Measurements from ENCODE around the gene TLE1.
A peak's percentile ranks its signal among the peaks of the same experiment; 100 is the strongest.
"Not testable (repeated sequence)": the region's sequence is repeated elsewhere in the genome, so short reads cannot be mapped to it uniquely, and the experiment has no call there.

TLE1 gene

DNA sequence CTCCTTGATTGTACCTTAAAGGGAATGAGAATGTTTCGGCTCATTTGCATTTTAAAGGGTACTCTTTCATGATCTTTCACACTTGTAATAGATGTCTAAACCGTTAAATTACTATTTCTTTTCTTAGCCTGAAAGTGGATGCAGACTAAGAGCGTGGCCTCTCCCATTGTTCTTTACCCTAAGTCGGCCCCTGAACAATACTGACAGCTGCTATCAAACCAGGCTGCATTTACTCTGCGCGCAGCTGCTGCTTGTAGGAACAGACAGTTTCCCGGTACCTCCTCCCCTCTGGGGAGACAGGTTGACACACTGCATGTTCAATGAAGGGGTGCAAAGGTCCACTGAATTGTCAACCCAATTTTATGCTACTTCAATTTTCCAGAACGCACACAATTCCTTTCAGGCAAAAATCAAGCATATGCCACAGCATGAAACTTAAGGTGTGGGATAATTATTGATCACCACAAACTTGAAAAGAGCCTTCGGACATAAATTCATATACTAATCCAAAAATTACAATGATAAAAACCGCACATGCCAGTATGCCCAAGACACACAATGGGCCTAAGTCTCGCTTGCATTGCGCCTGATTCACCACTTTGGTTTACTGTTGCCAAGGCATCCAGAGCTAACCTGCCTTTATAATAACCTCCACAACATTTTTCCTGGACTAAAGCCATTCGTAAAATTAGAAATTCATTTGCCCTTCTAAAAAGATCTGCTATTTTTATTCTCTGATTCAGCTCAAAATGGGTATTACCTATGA is 39.7 kb downstream of the TLE1 start:
- Mint-ChIP-seq H3K27me3 (no peaks in the 10 kb centered on the region), H3K4me3 (no peak overlapping the region), H3K27ac (no peak overlapping the region), H3K9me3 (no peaks in the 10 kb centered on the region), H3K36me3 (peaks cover 45% of the 10 kb centered on the region), H3K4me1 (peaks cover 50% of the 10 kb centered on the region)
- ATAC-seq: no peak

DNA sequence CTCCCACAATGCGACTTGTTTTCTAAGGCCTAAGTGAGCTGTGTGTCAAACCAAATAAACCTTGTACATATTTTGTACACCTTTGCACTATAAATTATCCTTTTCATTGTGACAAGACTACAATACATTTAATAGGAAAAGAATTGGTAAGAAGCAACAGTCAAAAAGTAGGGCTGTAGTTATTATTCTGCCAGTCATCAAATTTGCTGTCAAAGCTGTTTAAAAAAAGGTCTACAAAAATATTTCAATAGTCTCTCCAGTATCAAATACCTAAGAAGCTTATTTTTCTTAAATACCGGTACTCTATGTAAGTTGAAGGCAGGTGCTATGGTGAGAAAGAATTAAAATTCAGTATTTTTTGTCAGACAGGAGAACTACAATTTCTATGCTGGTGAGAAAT is 40.5 kb downstream of the TLE1 start:
- H3K4me3 Mint-ChIP-seq: no peak overlapping the region
- H3K36me3 Mint-ChIP-seq: peaks cover 52% of the 10 kb centered on the region
- ATAC-seq: no peak
- no peaks in the 10 kb centered on the region for H3K9me3 Mint-ChIP-seq
- H3K27me3 Mint-ChIP-seq: no peaks in the 10 kb centered on the region
- H3K4me1 Mint-ChIP-seq: peaks cover 42% of the 10 kb centered on the region
- no peak overlapping the region for H3K27ac Mint-ChIP-seq

DNA sequence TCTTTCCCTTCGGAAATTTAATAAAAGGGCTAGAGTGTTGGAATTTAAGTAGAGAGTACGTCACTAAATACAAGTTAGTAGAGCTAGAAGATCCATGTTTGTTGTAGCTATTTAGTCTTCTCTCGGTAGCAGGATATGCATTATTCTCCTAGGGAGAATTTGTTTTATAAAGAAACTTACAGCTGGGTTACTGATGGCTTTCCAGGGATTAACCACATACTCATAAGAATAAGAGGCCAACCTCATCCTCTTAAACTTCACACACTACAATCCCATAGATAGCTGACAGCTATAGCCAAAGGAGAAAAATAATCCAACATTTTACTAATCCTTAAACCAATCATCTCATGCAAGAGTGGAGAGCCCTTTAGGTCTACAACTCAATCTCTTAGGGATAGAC is 43.0 kb downstream of the TLE1 start:
- H3K9me3 Mint-ChIP-seq: no peaks in the 10 kb centered on the region

DNA sequence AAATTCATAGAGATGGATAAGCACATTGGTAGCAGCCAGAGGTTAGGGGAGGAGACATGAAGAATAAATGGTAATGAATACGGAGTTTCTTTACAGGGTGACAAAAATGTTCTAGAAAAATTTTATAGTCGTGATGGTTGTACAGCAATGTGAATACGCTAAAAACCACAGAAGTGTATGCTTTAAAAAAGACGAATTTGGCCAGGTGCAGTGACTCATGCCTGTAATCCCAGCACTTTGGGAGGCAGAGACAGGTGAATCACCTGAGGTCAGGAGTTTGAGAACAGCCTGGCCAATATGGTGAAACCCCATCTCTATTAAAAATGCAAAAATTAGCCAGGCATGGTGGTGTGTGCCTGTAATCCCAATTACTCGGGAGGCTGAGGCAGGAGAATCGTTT is 44.8 kb downstream of the TLE1 start:
- not testable (repeated sequence) for ATAC-seq, H3K9me3 Mint-ChIP-seq, H3K27ac Mint-ChIP-seq, H3K27me3 Mint-ChIP-seq, H3K4me3 Mint-ChIP-seq
- Mint-ChIP-seq H3K4me1 (peaks cover 14% of the 10 kb centered on the region), H3K36me3 (peaks cover 49% of the 10 kb centered on the region)

More for the DNA sequence above, 43.0 kb downstream of the TLE1 start:
- no peak overlapping the region for H3K27ac Mint-ChIP-seq
- peaks cover 59% of the 10 kb centered on the region for H3K36me3 Mint-ChIP-seq
- H3K4me1 Mint-ChIP-seq: peaks cover 20% of the 10 kb centered on the region
- no peak for ATAC-seq
- no peak overlapping the region for H3K4me3 Mint-ChIP-seq
- H3K27me3 Mint-ChIP-seq: no peaks in the 10 kb centered on the region

DNA sequence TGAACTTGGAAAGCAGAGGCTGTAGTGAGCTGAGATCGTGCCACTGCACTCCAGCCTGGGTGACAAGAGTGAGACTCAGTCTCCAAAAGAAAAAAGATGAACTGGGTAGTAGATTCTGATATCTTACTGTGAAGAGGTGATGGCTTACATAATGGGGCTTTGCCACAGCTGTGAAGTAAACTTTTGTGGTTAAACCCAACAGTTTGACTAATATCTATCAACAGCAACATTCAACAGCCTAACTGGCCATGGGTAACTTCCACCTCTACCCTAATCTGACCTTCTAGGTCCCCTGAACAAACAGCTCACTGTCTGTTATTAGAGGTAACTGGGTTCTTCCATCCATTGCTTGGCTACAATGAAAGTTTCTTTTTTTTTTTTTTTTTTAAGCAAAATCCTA is 52.1 kb downstream of the TLE1 start:
- Mint-ChIP-seq H3K27me3 (no peaks in the 10 kb centered on the region), H3K4me1 (peaks cover 37% of the 10 kb centered on the region), H3K4me3 (no peak overlapping the region), H3K27ac (no peak overlapping the region), H3K9me3 (no peaks in the 10 kb centered on the region), H3K36me3 (peaks cover 32% of the 10 kb centered on the region)
- peak; percentile 74 for ATAC-seq

DNA sequence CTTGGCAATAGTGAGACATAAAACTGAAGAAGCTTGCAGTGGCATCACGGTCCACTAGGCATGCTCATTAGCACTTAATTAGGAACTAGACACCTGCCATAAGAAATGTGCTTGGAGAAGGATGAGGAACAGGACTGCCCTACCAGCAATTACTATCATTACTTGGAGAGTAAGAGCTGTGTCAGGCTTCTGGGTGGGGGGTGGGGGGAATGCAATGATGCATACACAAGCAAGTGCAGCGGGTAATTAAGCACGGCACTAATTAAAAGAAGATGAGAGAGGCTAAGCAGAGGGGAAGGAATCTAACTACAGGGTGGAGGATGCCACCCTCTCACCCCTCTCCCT is 53.1 kb downstream of the TLE1 start:
- no peak overlapping the region for H3K27ac Mint-ChIP-seq
- H3K27me3 Mint-ChIP-seq: no peaks in the 10 kb centered on the region
- H3K9me3 Mint-ChIP-seq: no peaks in the 10 kb centered on the region
- H3K4me1 Mint-ChIP-seq: peaks cover 45% of the 10 kb centered on the region
- H3K36me3 Mint-ChIP-seq: peaks cover 34% of the 10 kb centered on the region
- ATAC-seq: no peak
- no peak overlapping the region for H3K4me3 Mint-ChIP-seq

DNA sequence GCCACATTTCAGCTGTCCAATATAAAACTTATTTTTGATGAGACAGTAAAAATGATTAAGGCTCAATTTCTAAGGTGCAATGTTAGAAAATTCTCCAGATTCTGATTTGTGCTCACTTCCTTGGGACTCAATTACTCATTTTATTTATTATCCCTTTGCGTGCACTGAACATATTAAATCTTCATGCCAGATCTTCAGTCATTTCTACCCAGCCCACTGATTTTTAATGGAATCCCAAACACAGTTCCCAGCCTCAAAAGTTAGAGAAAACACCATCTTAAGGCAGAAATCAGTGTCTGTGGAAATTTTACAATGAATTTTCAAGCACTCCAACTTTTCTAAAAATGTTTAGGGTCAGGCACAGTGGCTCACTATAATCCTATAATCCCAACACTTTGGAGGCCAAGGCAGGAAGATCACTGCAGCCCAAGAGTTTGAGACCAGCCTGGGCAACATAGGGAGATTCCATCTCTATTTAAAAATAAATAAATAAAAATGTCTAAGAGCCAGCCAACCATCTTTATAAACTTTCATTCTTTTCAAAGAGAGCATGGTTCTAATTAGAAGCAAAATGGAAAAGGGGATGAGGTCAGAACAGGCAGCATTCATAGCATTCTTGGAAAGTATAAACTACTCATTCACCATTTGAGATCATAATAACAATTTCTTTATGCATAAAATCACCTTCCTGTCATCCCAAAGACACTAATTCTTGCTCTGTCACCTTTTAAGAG is 53.7 kb downstream of the TLE1 start:
- ATAC-seq: no peak
- peaks cover 31% of the 10 kb centered on the region for H3K36me3 Mint-ChIP-seq
- no peaks in the 10 kb centered on the region for H3K9me3 Mint-ChIP-seq
- no peak overlapping the region for H3K4me3 Mint-ChIP-seq
- H3K27ac Mint-ChIP-seq: no peak overlapping the region
- peaks cover 45% of the 10 kb centered on the region for H3K4me1 Mint-ChIP-seq
- no peaks in the 10 kb centered on the region for H3K27me3 Mint-ChIP-seq

DNA sequence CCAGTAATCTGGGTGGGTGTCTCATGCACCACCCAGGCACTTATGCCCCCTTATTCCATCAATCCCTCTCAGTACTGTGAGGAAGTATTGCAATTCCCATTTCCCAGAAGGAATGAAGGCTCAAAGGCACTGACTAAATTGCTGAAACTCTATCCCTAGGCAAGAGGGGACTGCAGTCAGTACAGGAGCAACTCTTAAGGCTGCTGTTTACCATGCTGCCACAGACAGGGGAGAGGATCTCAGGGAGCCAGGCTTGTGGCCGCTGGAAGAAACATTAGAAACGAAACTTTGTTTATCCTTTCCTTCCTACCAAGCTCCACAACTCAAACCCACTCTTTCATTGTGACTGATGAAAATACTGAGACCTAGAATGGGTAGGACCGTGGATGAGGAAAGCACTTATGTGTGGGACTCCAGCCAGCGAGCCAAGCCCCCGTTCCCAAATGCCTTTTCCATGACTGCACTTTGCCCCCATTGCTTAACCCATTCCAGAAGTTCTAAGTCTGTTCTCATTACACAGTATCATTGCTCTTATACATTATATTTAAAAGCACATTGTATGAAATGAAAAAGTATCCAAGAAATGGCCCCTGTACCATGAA is 54.3 kb downstream of the TLE1 start:
- ATAC-seq: no peak

DNA sequence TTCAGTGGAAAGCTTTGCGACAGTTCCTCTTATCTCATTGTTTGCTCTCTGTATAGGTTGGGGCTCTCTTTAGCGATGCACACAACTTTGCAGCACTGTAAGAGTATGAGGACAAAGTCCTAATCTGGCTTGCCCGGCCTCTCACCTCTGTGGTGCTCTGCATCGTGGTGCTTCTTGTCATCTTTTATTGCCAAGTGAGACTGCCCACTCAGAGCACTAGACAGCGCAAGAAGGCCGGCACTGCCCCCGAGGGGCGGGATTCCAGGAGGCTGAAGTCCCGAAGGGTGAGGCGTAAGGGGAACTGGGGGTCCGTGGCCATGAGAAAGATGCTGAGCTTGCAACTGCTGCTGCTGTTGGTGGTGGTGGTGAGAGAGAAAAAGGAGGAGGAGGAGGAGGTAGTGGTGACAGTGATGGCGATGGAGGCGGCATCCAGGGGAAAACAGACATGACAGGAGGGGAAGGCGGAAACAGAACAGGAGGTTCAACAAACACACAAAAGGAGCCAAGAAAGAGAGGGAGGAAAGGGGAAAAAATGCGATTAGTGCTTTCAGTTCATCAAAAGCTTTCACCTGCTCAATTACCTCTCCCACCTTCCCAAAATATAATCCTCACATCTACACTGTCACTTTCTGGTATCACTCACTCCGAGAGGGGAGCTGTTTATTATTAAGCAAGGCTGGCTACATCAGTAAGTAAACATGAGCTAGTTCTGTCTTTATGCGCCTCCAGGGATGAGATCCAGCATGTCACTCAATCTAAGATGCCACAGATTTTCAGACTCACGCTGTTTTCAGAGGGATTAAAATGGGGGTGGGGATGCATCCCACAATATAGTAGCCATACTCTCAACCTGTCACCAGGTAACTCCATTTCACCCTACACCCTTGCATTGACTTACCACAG is 55.1 kb downstream of the TLE1 start:
- ATAC-seq: no peak
- Mint-ChIP-seq H3K27me3 (no peaks in the 10 kb centered on the region), H3K36me3 (peaks cover 28% of the 10 kb centered on the region), H3K4me3 (no peak overlapping the region), H3K4me1 (peaks cover 42% of the 10 kb centered on the region), H3K27ac (no peak overlapping the region), H3K9me3 (no peaks in the 10 kb centered on the region)

More for the DNA sequence above, 54.3 kb downstream of the TLE1 start:
- Mint-ChIP-seq H3K27me3 (no peaks in the 10 kb centered on the region), H3K4me1 (peaks cover 42% of the 10 kb centered on the region), H3K36me3 (peaks cover 28% of the 10 kb centered on the region), H3K4me3 (no peak overlapping the region), H3K27ac (no peak overlapping the region), H3K9me3 (no peaks in the 10 kb centered on the region)

DNA sequence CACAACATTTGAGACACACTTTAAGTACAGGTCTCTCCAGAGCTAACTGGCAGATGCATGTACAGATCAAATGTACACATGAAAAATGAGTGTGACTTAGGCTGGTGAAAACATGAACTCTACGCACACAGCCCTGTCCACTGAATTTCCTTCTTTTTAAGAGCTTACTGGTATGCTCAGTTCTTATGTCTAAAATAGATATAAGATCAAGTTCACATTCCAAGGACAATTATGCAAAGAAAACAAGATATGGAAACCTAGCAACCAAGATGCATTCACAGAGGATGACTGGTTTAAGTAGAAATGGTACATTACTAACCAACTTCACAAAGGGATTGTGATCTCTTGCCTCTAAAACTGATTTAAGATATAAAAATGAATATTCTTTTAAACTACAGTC is 56.7 kb downstream of the TLE1 start:
- ATAC-seq: no peak
- peaks cover 35% of the 10 kb centered on the region for H3K4me1 Mint-ChIP-seq
- peaks cover 33% of the 10 kb centered on the region for H3K36me3 Mint-ChIP-seq
- H3K27me3 Mint-ChIP-seq: no peaks in the 10 kb centered on the region
- no peaks in the 10 kb centered on the region for H3K9me3 Mint-ChIP-seq
- no peak overlapping the region for H3K4me3 Mint-ChIP-seq
- H3K27ac Mint-ChIP-seq: no peak overlapping the region

DNA sequence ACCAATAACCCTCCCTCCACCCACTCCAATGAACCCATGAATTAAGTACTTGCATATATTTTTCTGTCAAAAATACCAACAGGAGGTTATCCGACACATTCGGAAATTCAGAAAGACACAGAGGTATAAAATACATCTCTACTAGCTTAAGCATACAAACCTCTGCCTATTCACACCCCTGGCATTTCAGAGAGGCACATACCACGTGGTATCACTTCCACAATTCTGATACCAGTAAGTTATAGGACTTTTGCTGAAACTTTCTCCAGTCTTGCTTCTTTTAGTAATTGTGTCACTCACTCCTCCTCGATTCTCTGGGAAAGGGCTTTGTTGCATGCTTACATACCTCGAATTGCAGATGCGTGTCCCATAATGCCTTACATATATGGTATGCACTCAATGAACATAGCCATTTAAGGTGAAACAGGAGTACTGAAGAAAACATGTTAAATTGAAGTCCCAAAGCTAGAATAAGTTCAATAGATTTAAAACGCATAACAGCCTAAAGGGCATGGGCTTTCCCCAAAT is 58.1 kb downstream of the TLE1 start:
- H3K36me3 Mint-ChIP-seq: peaks cover 36% of the 10 kb centered on the region
- no peak overlapping the region for H3K4me3 Mint-ChIP-seq
- ATAC-seq: peak; percentile 68
- no peaks in the 10 kb centered on the region for H3K9me3 Mint-ChIP-seq
- peaks cover 24% of the 10 kb centered on the region for H3K4me1 Mint-ChIP-seq
- H3K27ac Mint-ChIP-seq: peak overlapping the region; percentile 48
- no peaks in the 10 kb centered on the region for H3K27me3 Mint-ChIP-seq

DNA sequence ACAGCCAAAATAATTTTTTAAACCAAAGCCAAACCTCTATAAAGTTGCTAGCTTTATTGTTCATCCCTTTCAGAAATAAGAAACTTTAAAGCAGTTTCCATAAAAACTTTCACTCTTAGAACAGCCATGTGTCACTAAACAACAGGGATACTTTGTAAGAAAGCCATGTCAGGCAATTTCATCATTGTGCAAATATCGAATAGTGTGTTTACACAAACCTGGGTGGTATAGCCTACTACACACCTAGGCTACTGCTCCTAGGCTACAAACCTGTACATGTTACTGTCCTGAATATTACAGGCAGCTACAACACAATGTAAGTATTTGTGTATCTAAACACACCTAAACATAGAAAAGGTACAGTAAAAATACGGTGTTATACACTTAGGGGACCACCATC is 59.9 kb downstream of the TLE1 start:
- Mint-ChIP-seq H3K4me3 (no peak overlapping the region), H3K4me1 (peaks cover 24% of the 10 kb centered on the region)
- ATAC-seq: no peak

DNA sequence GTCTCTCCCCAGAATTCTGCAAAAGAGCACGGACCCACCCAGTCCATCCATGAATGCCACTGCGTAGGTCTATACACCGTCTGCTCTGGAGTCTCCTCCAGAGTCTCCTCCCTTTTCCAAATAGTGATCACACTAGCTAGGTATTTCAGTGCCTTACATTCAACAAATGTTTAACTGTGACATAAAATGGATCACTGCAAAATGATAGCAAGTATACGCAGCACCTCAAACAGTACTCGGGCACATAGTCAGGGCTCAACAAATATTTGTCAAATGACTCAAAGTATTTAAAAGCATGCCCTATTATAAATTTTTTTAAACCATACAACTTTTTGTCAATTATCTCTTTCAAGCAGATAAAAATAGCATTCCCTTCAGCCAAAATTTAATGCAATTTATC is 60.5 kb downstream of the TLE1 start:
- ATAC-seq: no peak
- no peak overlapping the region for H3K27ac Mint-ChIP-seq
- no peaks in the 10 kb centered on the region for H3K27me3 Mint-ChIP-seq
- H3K4me3 Mint-ChIP-seq: no peak overlapping the region
- peaks cover 38% of the 10 kb centered on the region for H3K36me3 Mint-ChIP-seq
- H3K9me3 Mint-ChIP-seq: no peaks in the 10 kb centered on the region
- peaks cover 19% of the 10 kb centered on the region for H3K4me1 Mint-ChIP-seq

More for the DNA sequence above, 59.9 kb downstream of the TLE1 start:
- H3K27ac Mint-ChIP-seq: no peak overlapping the region
- H3K9me3 Mint-ChIP-seq: no peaks in the 10 kb centered on the region
- no peaks in the 10 kb centered on the region for H3K27me3 Mint-ChIP-seq
- peaks cover 39% of the 10 kb centered on the region for H3K36me3 Mint-ChIP-seq

DNA sequence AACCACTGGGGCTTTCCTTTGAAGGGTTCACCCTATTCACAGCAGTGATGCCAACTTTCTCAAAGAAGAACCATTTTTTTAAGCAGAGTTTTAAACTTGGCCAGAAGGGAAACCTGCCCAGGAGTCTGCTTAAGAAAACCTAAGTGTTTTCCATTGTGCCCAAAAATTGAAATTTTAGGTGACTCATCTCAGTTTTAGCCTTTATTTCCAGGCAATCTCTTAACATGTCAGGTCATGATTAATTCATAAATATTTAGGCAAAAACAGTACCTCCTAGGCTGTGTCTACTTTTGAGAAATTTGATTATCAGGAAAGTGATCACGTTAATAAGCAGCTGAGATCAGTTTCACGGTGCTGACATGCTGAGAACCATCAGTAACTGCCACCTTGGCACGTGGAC is 61.9 kb downstream of the TLE1 start:
- Mint-ChIP-seq H3K4me3 (no peak overlapping the region), H3K36me3 (peaks cover 37% of the 10 kb centered on the region), H3K9me3 (no peaks in the 10 kb centered on the region), H3K4me1 (peaks cover 24% of the 10 kb centered on the region), H3K27ac (no peak overlapping the region), H3K27me3 (no peaks in the 10 kb centered on the region)
- ATAC-seq: no peak

DNA sequence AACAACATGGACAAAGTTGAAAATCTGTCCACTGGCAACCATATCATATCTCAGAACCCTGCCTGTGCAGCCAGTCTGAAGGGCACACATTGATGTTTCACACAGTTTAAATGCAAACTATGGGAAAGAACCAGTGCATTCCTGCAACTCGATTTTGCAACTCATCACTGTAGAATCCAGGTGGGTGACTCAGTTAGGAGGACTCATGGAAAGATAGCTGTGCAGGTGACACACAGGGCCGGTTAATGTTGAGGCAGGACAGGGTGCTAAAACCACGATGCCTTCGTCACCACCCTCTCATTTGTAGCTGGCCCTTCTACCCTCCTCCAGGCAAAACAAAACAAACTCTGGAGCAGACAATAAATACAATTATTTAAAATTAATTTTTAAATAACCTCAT is 62.8 kb downstream of the TLE1 start:
- peaks cover 24% of the 10 kb centered on the region for H3K4me1 Mint-ChIP-seq
- H3K27me3 Mint-ChIP-seq: no peaks in the 10 kb centered on the region
- H3K27ac Mint-ChIP-seq: no peak overlapping the region
- no peak for ATAC-seq
- no peaks in the 10 kb centered on the region for H3K9me3 Mint-ChIP-seq
- peaks cover 30% of the 10 kb centered on the region for H3K36me3 Mint-ChIP-seq
- no peak overlapping the region for H3K4me3 Mint-ChIP-seq
